SW480 (cell line): ENCODE measurements around the gene VOPP1.

ENCODE experiments used
- DNase-seq: peaks from one replicate; pipeline ENCODE4 v3.0.0-alpha.2; 2016; ENCODE audit warnings: low spot score

VOPP1 gene

DNA sequence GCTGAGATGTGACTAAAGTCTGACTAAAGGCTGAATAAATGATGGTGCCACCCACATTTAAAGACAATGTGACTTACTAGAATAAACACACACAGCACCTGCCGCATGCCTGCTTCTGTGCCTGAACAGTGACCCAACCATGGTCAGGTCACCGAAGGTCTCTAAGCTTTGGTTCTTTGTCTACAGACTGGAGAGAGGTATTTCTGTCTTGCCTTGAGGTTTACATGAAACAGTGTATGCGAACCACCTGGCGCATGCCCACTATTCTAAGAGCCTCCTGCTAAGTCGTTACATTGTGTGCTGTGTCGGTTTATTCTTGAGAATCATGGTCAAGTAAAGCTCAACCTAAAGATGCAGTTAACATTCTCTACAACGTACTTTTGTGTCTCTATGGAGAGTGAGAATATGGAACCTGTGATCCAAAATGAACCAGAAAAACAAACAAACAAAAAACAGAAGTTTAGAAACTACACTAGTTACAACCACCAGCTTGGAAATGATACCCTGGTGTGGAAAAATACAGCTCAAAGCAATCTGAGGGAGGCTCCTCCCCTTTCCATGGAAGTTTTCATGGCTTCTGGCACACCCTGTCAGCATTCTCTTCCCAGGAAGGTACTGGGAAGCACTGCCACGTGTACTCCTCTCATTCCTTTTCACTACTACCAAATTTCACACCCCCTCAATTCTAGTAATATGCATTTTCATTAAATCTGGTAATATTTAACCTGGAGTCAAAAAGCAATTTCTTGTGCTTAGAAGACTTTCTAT is 40.0 kb downstream of the VOPP1 start:
- peak; percentile 92 for DNase-seq

DNA sequence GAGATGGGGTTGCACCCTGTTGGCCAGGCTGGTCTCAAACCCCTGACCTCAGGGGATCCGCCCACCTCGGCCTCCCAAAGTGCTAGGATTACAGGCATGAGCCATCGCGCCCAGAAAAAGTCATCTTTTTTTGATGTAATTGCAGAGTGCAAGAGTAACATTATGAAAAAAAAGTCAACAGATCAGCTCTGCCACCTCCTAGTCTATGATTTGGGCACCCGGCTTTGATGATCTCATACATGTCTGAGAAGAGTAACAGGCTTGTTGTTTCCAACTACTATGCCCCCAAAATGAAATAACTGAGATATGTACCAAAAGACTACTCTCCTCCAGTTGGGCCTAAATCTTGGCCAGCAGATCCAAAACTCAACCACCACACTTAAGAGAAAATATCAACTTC is 40.8 kb downstream of the VOPP1 start:
- DNase-seq = no peak

DNA sequence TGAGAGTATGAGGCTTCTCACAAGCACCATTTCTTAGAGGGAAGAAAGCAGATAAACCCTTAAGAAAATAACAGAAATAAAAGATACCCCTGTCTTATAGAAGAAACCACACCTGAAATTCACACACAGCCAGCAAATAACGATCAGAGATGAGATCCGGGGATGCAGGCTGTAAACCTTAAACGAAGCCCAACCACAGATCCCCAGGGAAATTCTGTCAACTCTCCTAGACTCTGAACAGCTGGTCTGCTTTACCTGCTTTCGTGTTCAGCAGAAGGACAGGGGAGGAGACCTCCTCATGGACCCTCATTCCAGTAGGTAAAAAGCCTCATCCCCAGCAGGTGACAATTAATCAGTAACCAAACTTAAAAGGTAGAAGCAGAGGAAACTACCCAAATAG is 45.0 kb downstream of the VOPP1 start:
- DNase-seq = peak; percentile 26

DNA sequence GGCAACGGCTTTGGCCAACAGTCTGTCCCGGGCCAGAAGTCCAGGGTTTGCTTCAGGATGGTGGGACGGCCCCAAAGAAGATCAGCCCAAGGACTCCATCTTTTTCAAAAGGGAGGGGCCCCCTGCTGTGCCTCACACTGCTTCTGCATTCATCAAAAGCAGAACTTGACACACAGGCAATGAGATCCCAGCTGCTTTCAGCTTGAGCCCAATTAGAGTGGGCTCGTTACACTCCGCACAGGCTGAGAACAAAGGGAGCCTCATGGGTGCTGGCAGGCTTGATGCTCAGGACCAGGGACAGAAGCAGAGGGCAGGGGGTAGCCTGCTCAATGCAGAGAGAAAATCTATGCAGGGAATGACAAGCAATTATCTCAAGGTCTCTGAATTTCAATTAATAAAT is 45.5 kb downstream of the VOPP1 start:
- DNase-seq = no peak

DNA sequence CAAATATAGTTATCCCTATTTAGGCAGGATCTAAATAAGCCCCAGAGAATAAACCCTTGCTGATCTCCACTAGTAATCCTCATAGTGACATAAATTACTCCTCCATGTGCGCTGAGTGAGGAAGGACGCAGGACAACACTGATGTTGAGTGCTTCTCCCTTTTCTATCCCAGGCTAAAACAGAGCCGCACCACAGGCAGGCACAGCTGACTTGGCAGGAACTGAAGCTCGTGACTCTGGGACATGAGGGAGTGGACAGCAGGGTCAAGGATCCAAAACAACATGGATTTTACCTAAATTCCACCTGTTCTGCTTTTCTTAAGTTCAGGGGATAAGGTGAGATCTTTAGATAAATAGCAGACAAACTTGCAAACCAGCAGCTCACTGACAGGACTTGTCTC is 46.0 kb downstream of the VOPP1 start:
- no peak for DNase-seq

DNA sequence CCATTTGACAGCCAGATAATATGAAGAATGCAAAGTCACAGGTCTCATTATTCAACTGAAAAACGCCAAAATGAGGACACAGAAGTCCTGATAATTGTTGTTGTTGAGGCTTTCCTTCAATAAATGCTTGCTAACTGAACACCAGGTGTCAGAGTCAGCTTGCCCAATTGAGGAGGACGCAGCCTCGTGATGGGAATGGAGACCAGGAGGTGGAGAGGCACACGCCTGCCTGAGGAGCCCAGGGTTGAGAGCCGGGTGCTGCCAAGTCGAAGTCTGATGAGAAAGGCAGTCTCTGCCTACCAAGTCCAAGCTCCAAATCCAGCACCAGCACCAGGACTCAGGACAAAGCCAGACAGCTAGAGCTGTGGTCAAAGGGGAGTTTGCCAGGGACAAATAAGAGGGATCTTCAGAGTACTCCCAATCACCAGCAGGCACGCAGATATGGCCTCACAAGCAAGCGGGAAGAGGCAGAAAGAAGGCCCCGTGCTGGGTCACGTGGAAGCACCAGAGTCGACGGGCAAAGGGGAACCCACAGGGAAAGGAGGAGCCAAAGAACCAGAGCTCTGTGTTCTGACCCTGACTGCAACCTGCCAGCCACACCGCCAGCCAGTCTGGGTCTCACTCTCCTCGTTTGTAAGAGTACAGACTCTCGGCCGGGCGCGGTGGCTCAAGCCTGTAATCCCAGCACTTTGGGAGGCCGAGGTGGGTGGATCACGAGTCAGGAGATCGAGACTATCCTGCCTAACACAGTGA is 47.6 kb downstream of the VOPP1 start:
- no peak for DNase-seq

DNA sequence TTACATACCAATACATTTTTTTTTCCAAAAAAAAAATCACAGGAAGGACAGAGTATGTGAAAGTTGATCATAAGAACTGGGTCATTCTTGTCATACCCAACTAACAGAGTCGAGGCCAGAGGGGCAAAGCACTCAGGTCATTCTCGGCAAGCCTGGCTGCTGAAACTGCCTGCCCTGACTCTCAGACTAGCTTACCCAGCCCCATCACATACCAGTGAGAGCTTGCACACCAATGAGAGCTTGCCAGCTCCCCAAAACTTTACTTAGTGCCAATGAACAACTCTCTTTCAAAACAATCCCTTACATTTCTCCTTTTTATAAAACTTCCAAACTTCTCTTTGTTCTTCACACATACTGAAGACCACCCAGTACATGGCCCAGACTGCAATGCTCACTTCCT is 48.9 kb downstream of the VOPP1 start:
- DNase-seq = no peak

DNA sequence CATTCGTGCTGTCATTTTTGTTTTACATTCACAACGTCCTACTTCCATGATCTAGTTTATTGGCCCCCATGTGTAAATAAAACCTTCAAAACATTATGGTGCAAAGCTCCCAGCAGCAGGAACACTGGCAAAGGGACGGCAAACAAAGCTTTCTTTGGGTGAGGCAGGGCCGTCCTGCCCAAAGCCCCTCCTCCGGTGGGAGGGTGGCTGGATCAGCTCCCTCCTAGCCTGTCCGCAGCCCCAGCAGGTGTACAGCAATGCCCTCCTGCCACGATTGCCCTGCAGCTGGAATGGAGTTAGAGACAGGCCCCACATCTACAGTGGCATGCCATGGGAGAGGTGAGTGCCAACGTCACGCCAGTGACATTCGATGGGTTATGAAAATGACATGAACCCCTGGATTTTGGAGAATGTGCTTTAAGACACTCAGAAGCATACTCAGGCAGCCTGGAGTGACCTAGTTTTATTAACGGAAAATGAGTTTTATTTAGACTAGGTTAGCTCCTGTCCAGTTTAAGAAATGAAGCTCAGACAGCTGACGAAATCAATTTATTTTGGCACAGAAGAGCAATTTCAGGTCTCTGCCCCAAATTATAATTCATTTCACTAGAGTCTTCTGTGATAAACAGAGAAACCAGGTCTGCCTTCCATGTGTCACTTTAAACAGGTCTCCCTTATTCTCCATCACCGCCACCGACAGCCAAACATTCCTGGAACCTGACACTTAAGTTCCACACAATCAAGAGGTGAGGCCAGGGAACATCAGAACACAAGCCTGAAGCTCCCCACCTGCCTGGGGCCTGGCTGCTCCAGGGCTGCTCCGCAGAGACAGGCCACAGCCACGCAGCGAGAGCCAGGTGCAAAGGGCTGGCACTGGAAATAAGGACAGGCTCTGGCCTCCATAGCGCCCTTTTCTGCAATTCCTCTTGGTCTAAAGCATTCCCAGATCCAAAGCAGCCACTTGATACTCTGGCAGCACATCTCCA is 50.1 kb downstream of the VOPP1 start:
- DNase-seq = peak; percentile 27

DNA sequence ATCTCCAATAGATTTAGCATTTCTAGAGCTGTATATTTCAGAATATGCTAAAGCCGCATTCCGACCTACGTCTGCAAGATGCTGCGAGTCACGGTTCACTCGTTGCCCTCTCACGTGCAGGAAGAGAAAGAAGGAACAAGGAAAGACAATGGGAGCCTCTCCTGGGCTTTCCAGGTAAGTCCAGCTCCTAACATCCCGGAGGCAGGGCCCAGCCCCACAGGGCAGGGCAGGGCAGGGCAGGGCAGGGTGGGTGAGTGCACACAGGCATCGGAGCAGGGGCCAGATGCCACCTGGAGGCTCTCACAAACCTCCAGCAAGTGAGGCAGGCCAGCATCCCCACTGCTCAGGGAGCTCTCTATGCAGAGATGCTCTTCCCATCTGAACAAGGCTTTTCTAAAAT is 50.8 kb downstream of the VOPP1 start:
- DNase-seq = peak; percentile 42

DNA sequence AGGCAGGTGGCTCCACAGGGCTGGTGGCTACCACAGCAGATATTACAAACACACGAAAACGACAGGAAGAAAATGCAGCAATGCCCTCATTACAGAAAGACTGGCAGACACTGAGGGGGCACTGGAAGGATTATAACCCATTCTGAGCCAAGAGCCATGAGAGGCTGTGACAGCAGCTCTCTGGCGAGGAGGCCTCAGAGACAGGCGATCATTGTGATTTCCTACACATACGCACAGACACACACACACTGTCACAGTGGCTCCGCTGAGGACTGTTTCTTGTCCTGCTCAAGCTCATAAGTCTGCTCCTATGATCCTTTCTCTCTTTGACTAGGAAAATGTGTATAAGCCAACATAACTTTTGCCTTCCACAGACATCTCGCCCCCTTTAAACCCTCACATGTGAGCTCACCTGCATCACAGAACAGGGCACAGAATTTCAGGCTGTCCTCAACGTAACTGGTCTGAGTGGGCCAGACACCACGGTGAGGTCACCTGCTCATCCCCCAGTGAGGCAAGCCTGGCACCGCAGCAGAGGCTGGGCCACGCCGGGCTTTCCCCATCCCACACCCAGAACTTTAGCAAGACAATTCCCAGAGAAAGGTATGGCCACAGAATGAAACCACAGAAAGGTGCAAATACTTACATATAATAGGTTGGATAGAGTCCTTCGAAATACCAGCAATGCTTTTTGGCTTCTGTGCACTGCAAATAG is 51.7 kb downstream of the VOPP1 start:
- no peak for DNase-seq

DNA sequence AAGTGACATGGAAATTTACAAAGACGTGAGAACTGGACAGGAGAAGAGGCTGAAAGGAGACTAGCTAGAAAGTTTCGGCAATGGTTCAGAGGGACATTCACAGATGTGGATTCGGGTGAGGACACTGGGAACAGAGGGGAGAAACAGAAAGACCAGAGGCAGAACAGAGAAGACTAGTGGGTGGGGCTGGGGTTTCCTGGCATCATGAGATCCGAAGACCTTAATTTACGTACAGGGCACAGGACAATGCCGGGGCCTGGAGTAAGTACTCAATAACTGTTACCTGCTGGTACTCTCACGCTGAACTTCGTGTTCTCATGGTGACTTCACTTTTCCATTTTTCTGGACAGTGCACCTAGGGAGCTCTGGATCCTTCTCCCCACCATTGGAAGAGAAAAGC is 53.5 kb downstream of the VOPP1 start:
- DNase-seq = no peak

DNA sequence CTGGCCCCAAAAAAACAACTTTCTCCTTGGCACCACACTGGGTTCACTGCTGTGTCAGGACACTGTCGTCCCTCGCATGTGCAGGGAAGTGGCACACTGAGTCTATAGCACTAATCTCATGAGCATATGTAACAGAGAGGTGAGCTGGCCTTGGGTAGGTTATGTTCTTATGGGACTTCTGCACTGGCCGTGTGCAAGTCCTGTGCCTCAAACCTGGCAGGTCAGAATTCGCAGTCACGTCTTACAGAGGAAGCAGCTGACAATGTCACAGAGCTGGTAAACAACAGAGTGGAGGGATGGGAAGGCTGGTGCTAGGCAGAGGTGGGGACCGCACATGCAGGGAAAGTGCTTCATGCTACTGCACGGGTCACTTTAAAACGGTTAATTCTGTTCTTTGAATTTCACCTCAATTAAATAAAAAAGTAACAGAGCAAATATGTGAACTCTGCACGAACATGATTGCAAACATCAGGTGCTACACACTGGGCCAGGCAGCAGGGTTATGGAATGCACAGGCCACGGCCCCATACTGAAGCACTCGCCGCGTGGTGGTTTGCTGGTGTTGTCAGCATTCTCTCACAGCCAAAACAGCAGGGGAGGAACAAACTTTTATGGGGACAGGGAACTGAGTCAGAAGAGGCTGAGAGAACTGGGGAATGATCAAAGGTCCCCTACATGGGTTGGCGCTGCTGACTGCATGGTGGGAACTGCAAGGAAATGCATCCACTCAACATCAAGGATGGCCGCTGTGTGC is 54.2 kb downstream of the VOPP1 start:
- DNase-seq = no peak

DNA sequence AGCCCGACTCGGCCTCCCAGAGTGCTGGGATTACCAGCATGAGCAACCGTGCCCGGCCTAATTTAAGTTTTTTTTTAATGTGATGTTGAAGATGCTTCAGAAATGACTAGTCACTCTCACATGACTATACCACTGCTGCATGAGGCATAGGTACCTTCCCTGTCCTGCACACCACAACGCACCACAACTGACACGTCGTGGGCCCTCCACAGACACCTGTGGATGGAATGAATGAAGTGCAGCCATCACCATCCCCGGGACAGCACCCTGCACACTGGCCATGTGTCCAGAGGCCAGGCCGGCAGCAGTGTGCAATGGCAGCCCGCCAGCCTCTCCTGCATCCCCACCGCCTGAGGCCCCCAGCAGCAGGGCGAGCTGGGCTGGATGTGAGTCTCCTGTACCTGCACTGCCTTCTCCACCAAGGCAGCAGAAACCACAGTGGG is 55.1 kb downstream of the VOPP1 start:
- DNase-seq = no peak

DNA sequence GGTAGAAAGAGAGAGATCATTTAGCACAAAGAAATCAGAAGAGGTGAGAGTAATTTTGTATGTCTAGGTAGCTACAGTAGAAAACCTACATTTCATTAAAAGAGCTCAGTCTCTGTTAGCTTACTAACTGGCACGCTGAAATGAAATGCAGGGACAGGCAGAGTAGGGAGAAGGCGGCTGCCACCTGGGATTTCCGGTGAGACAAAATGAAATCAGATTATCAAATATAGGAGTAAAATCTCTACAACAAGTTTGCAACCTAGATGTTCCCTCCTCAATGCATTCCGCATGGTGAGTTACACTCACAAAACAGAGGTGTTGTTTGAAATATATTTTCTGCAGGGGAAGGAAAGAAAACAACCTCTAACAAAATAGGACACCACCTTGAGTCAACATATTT is 55.9 kb downstream of the VOPP1 start:
- no peak for DNase-seq

DNA sequence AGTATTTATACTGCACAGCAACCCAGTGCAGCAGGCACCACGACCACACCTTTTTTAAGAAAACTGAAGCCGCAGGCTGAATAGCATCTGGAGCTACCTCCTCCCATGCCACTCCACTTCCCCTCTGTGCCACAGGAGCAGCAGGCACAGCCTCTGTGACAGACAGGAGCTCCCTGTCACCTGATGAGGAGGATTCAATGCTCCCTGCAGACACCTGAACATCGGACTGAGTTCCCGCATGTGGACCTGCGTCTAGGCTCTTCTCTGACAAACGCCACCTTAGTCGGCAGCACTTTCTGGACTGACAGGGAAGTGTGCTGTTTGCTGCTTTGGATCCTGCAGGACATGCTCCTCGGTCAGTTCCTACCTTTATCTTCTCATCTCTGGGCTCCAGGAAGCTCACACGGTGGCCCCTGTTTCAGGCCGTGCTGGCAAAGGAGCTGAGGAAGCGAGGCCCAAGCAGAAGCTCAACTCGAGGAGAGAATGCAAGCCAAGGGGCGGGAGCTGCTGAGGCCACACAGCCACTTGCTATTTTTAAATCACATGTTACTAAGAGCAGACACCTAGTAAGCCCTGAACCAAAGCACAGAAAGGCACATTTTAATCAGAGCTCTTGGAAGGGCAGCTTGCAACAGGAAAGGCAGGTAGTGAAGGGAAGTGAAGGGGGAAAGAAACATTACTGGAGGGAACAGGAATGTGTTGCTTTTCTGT is 56.6 kb downstream of the VOPP1 start:
- DNase-seq = no peak

DNA sequence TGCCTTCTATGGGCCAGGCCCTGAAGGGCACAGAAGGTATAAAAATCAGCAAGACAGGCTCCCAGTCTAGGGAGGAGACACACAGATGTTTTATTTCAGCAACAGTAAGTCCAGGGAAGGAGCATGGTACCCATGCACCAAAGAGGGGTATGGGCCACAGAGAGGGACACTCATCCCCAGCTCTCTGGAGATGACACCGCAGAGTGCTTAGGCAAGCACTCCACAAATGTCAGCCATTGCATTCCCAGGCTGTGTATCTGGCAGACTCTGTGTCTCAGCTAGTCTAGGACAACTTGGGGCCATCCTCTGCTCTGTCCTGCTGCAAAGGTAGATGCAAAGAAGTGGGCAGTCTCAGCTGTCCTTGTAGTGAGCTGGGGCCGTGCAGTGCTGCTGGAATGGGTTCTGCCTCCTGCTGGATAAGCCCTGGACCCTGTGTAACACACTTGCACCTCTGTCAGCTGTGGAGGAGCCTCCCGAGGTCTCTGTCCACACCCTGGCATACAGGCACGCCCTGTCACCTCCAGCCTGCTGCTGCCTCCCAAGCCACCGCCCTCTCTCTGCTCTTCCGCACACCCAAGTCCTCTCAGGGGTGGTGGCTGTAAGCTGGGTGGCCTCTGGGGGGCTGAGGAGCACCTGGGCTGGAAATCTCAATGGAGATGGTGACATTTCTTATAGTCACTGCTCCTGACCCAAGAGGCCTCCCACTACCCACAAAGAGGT is 57.6 kb downstream of the VOPP1 start:
- DNase-seq = no peak

DNA sequence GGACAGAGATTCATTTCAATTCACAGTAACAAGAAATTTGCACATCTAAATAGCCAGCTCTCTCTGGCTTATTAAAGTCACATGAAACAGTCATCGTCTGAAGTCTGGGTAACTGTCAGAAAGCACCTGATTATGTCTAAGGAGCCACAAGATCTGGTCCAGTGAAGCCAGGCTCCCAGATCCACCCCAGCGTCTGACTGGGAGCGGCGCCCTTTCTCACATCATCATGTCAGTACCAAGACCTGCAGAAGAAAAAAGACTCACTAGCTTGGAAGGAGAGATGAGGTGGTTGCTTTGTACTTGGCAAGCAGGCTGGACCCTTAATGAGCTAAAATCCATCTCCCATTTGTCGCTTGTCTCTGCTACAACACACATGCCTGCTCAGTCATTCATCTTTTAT is 58.4 kb downstream of the VOPP1 start:
- DNase-seq = no peak

DNA sequence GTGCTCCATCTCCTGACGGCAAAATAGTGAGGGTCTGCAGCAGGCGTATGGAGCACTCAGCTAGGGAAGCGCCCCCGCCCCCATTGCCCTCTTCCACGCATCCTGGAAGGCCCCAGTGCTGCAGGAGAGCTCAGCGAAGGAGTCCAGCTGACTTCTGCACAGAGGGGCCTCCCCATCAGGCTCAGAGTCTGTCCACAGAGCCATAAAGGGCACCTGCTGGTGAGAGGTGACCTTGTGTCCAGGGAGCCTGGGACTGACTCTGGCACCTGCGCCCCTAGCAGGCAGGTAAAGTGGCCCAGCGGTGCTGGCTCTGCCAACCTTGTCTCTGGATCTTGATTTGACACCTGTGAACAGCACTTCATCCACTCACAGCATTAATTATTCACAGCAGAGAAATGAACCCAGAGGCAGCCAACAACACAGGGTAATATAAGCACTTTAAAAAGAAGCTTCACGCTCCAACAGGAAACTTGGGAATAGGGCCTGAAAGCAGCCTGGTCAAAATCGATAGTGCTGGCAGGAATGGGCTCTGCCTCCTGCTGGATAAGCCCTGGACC is 59.6 kb downstream of the VOPP1 start:
- DNase-seq = no peak

DNA sequence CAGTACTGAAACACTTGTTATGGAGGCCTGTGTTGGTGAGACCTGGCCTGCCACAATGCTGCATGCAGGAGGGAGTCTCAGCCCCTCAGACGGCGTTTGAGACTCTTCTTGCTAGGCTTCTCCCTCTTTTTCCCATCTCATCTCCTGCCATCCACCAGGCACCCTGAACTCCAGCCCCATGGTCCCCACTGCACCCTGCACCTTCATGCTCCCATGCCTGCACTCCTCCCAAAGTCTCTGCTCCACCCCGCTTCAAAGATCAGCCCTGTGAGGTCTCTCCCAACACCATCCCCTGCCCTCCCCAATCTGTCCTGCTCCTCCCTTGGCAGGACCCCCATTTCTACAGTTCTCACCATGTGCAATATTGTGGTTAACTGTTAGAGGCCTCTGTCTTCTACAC is 61.7 kb downstream of the VOPP1 start:
- DNase-seq = no peak
